ACHN (cell line): ENCODE data around the gene RAD9A.
"Not testable (repeated sequence)": the region's sequence is repeated elsewhere in the genome, so short reads cannot be mapped to it uniquely, and the experiment has no call there.

Experiments
- DNase-seq: peaks from one replicate; pipeline ENCODE4 v3.0.0-alpha.2; 2015
- in situ Hi-C: cut with HindIII; loops from 2 replicates; pipeline ENCODE4 v1.10.0; 2017; ENCODE audit warnings: low sequenced_read_pairs, low pct_ligation_motif_present, low pct_unique_long_range_greater_than_20kb

Gene RAD9A

GRCh38 chr11:67416416-67417335 is 24.9 kb downstream of the RAD9A start:
- DNase-seq: no peak
- in situ Hi-C loops: no loop called here

DNA sequence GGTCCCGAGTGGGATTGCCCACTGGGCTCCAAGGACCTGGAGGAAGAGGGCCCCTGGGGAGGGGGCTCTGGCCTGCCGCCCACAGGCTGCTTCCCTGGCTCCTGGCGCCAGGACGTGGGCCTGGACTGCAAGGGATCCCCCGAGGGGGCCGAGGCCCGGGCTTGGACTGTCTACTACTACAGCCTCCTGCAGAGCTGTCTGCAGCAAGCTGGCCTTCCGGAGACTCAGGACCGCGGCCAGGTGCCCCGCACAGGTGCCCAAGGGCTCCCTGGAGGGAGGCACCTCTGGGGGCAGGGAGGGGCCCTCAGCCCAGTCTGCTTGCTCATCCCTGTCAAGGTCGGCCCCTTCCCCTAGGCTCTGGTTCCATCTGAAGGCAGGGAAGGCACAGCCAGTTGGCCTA is 25.6 kb downstream of the RAD9A start:
- in situ Hi-C loops: no loop called here
- no peak for DNase-seq

DNA sequence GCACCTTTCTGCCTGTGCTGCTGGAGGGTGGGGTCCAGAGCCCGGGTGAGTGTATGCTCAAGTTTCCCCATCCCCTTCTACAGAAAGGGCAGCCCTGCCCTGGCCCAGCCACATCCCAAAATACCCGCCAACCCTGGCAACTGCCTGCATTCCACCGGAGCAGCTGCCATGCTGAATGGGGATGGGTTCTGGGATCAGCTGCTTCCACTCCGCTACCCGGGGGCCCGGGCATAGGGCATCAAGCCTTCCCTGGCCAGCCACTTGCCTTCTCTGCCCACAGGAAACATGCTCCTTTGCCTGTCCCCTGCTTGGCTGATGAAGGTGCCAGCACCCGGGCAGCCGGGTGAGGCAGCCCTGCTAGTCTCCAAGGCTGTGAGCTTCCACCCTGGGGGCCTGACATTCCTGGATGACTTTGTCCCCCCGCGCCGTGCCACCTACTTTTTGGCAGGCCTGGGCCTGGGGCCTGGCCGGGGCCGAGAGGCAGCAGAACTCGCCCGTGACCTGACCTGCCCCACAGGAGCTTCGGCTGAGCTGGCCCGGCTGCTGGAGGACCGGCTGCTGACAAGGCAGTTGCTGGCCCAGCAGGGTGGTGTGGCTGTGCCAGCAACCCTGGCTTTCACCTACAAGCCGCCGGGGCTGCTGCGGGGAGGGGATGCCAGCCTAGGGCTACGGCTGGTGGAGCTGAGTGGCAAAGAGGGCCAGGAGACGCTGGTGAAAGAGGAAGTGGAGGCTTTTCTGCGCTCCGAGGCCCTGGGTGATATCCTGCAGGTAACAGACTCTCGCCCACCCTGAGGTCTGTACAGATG is 26.9 kb downstream of the RAD9A start:
- in situ Hi-C loops: no loop called here
- no peak for DNase-seq

GRCh38 chr11:67419325-67420049 is 27.7 kb downstream of the RAD9A start:
- in situ Hi-C loops: no loop called here
- DNase-seq: no peak

- DNase-seq: no peak
- in situ Hi-C loops: no loop called here
These were observed 28.4 kb downstream of the RAD9A start for GRCh38 chr11:67420147-67420645.

- in situ Hi-C loops: no loop called here
These were observed 29.1 kb downstream of the RAD9A start for GRCh38 chr11:67420646-67421429.

DNA sequence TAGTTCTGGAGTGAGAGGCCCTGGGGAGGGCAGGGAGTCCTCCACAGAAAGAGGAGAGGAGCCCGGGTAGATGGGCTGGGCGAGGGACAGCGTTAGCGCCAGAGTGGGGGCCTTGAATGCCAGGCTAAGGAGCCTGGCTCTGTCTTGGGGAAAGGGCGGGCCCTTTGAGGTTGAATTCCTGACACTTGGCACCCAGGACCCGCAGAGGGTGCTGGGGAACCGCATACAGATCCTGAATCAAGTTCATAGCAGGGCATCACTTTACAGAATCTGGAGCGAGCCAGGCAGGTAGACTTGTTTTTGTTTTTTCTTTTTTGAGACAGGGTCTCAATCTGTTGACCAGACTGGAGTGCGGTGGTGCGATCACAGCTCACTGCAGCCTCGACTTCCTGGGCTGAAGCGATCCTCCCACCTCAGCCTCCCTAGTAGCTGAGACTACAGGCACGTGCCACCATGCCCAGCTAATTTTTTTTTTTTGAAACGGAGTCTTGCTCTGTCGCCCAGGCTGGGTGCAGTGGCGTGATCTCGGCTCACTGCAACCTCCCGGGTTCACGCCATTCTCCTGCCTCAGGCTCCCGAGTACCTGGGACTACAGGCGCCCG is 29.7 kb downstream of the RAD9A start:
- in situ Hi-C loops: no loop called here
- no peak for DNase-seq

More at GRCh38 chr11:67420646-67421429, 29.1 kb downstream of the RAD9A start:
- peak; percentile 85 for DNase-seq

GRCh38 chr11:67422891-67423290 is 31.1 kb downstream of the RAD9A start:
- in situ Hi-C loops: no loop called here
- no peak for DNase-seq

- in situ Hi-C loops: no loop called here
- no peak for DNase-seq
These were observed 31.7 kb downstream of the RAD9A start for GRCh38 chr11:67423466-67423865.

- no peak for DNase-seq
- in situ Hi-C loops: no loop called here
These were observed 32.3 kb downstream of the RAD9A start for GRCh38 chr11:67423891-67424613.

DNA sequence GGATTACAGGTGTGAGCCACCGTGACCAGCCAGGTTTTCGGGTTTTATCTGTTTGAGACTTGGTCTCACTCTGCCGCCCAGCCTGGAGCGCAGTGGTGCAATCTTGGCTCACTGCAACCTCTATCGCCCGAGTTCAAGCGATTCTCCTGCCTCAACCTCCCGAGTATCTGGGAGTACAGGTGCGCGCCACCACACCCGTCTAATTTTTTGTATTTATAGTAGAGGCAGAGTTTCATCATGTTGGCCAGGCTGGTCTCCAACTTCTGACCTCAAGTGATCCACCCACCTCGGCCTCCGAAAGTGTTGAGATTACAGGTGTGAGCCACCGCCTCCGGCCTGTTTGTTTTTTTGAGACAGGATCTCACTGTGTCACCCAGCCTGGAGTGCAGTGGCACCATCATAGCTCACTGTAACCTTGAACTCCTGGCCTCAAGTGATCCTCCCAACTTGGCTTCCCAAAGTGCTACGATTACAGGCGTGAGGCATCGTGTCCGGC is 35.6 kb downstream of the RAD9A start:
- in situ Hi-C loops: not testable (repeated sequence)

GRCh38 chr11:67428052-67429001 is 36.5 kb downstream of the RAD9A start, which contains the start of gene RPS6KB2:
RPS6KB2 (plus strand) TSS chr11:67428494; CDS start chr11:67428546, 52 bp downstream.
- in situ Hi-C loops: no loop called here
- peak; percentile 95 for DNase-seq

More for the DNA sequence above, 35.6 kb downstream of the RAD9A start:
- not testable (repeated sequence) for DNase-seq

DNA sequence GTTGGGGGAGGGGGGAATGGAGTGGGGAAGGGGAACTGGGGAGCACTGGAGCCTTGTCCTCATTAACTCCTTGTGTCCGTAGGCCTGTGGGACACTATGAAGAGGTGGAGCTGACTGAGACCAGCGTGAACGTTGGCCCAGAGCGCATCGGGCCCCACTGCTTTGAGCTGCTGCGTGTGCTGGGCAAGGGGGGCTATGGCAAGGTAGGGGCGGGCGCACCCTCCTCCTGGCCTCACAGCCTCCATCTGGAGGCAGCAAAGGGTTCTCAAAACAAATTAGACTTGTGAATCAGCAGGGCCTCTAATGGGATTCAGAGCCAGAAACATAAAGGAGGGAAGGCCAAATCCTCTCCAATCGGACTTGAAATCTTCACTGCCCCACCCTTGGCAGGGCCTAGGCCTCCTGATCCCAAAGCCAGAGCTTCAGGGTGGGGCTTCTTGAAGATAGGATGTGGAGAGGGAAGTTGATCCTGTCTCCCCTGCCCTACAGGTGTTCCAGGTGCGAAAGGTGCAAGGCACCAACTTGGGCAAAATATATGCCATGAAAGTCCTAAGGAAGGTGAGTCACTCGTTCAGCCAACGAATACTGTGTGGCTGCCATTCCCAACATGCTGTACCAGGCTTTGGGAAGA is 37.4 kb downstream of the RAD9A start:
- in situ Hi-C loops: no loop called here
- DNase-seq: no peak

GRCh38 chr11:67429722-67430121 is 37.9 kb downstream of the RAD9A start:
- in situ Hi-C loops: no loop called here
- no peak for DNase-seq
